Activated CD4-positive, alpha-beta T cell treated with anti-CD3 and anti-CD28 coated beads, Interleukin-10, Interleukin-2, amounts not matched to agents 100 ng/mL and 50 ng/mL, durations not matched to agents 16 hours and 8 hours (primary cell): ENCODE results near the gene PRKAG2.

Experiments used
- DNase-seq: peaks from one replicate; pipeline ENCODE4 v3.0.0-alpha.2; 2020

The PRKAG2 gene

GRCh38 chr7:151630851-151631569, 245.9 kb downstream of the PRKAG2 start:
- DNase-seq = no peak

- no peak for DNase-seq
Observed at GRCh38 chr7:151630358-151630757, 246.6 kb downstream of the PRKAG2 start.

DNA sequence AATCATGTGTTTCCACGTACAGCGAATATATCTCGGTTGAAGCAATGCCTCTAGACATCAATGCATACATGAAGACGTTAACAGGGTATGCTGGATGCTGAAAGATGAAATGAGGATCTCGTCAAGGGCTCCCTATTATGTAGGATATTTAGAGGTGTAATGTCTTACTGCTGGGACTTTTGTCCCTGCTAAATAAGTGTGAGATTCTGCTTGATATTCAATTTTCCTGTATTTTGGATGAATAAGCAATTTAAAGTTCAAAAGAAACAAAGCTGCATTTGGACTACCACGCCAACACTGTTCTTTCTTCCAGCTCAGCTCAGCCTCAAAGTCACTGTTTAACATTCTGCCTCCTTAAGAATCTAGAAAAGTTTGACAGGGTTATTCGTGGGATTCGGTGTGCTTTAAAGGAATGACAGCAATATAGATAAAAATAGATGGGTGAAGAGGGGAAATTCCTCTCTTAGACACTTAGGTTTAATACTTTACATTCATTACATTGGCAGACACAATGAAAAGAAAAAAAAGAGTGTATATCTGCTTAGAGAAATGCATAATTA, 247.1 kb downstream of the PRKAG2 start:
- no peak for DNase-seq

DNA sequence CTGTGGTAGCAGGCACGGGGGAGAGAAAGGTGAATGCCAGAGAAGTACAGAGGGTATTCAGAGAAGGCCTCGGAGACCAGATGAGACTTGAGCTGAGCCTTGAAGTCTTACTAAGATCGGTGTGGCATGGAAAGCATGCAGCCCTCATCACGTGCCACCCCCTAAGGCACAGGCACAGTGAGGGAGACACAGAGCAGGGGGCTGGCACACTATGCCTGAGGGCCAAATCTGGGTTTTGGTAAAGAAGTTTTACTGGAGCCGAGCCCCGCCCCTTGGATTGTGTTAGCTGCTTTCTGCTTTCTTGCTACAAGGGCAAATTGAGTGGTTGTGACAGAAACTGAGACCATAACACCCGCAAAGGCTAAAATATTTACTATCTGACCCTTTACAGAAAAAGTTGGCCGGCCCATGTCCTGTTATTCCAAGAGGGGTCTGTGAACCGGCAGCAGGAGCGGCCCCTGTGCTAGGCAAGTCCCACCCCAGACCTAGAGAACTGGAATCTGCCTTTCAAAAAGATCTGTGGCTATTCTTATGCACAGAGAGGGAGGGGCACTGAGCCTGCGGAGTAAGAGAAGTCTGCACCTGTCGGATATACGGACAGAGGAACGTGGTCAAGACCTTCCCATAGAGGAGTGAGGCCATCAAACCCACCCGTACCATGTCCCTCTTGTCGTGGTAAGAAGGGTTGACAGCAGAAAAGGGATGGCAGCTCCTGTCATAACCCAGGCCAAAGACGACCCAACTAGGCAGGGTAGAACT, 247.9 kb downstream of the PRKAG2 start:
- DNase-seq = no peak

DNA sequence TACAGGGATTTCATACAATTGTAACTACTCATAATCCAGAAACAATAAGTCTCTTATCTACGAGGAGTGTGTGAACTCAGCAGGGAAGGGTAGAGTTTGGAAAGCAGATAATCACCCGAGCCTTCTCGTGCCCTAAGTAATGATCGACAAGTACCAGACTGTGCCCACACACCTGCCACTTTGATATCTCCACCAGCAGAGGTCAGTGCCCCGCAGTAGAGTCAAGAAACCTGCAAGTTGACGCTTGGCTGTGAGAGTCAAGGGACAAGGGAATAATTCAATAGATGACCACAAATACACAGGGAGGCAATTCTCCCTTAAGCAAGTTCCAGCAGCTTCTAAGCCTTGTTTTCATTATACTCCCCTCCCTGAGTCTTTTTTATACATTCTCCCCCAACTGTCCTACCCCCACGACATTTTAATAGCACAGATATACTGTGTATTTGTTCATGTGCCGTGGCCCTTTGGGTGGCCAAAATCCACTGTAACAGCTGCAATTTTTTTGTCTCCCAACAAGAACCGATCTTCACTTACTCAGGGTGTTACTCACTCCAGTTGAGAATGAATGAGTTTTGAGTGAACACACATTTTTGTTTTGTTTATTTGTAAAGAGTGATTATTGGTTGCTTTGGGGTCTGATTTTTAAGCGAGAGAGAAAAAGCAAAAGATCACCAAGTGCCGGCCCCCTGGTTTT, 250.3 kb downstream of the PRKAG2 start:
- peak; percentile 30 for DNase-seq

DNA sequence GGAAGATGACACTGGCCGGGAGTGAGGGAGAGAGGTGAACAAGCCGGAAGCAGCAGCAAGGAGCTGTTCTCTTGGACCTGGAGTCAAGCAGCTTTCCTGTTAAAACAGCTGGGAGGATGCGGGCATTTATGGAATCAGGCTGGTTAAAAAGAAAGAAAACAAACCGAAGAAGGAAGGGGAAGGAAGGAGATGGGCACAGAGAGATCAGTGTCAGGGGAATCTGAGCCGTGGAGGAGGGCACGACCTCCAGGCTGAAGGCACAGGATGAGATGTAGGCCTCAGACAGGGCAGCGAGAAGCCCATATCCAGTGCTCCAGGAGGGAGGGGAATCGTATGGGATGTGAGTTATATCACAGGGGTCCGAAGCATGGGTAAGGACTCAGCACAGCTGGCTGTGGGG, 251.3 kb downstream of the PRKAG2 start:
- DNase-seq = no peak

- no peak for DNase-seq
Observed at GRCh38 chr7:151624246-151624928, 252.5 kb downstream of the PRKAG2 start.

GRCh38 chr7:151623766-151624165, 253.1 kb downstream of the PRKAG2 start:
- DNase-seq = no peak

GRCh38 chr7:151621961-151622360, 255.0 kb downstream of the PRKAG2 start:
- DNase-seq = no peak

GRCh38 chr7:151616443-151617213, 260.3 kb downstream of the PRKAG2 start:
- no peak for DNase-seq

- DNase-seq = no peak
Observed at GRCh38 chr7:151615784-151616183, 261.1 kb downstream of the PRKAG2 start.

DNA sequence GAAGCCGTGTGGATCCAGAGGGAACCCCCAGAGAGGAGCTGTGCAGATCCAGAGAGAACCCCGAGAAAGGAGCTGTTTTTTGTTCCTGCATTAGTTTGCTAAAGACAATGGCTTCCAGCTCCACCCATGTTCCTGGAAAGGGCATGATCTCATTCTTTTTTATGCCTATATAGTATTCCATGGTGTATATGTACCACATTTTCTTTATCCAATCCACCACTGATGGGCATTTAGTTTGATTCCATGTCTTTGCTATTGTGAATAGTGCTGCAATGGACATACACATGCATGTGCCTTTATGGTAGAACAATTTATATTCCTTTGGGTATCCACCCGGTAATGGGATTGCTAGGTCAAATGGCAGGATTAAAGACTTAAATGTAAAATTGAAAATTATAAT, 261.9 kb downstream of the PRKAG2 start:
- no peak for DNase-seq

GRCh38 chr7:151614019-151614418, 262.9 kb downstream of the PRKAG2 start:
- DNase-seq = no peak

DNA sequence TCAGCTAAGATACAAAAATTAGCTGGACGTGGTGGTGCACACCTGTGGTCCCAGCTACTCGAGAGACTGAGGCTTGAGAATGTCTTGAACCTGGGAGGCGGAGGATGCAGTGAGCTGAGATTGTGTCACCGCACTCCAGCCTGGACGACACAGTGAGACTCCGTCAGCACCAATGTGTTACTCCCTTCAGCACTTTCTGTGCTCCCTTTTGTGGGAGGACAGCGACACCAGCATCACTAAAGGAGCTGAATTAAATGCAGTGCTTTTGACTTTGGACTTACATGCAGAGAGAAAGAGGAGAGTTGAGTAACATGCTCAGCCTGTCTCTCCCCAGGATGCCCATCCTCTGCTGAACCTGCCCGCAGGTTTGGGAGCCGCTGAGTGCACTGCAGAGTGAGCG, 265.0 kb downstream of the PRKAG2 start:
- DNase-seq = no peak

- no peak for DNase-seq
Observed at GRCh38 chr7:151611041-151611440, 265.9 kb downstream of the PRKAG2 start.

GRCh38 chr7:151608031-151608551, 268.8 kb downstream of the PRKAG2 start:
- no peak for DNase-seq

GRCh38 chr7:151607464-151607867, 269.4 kb downstream of the PRKAG2 start:
- no peak for DNase-seq

GRCh38 chr7:151603951-151604350, 273.0 kb downstream of the PRKAG2 start:
- DNase-seq = no peak

GRCh38 chr7:151601521-151602305, 275.2 kb downstream of the PRKAG2 start:
- no peak for DNase-seq

DNA sequence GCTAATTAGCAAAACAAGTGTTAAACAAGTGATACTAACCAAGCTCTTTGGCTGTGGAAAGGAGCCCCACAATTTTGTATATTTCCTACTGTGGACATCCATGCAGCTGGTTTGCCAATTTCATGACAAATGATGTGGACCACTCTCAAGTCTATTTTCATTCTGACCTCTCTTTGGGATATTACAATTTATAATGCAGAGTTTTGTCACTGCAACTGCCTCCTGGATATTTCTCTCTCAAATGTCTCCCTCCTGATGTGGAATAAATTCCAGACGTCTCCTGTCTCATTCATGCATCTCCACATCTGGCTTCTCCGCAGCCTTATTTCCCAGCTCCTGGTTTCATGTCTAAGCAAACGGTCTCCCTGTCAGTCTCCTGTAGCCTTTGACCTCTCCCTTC, 276.6 kb downstream of the PRKAG2 start:
- no peak for DNase-seq
